ENCODE results near the gene USH2A. TPM values are rescaled to one million over a fixed set of nuclear protein-coding genes. Genes with fewer than 3 reads are reported as not detected.

Gene USH2A
- polyA plus RNA-seq, 1 donor from 2014 or later, result not detected

- peaks cover 0 to 2% (median 0%) of the 10 kb centered on the region in 3 donors for H3K9me3 Mint-ChIP-seq
- no peaks in the 10 kb centered on the region for H3K27me3 Mint-ChIP-seq
- H3K27ac Mint-ChIP-seq, result no peak overlapping the region
- no peaks in the 10 kb centered on the region for H3K36me3 Mint-ChIP-seq
- no peak overlapping the region for H3K4me3 Mint-ChIP-seq
- H3K4me1 Mint-ChIP-seq, result no peaks in the 10 kb centered on the region
These were observed 703.1 kb downstream of the USH2A start for GRCh38 chr1:215720126-215720525.

- no peak overlapping the region for H3K4me3 Mint-ChIP-seq
- no peaks in the 10 kb centered on the region for H3K27me3 Mint-ChIP-seq
- peaks cover 0 to 2% (median 0%) of the 10 kb centered on the region in 3 donors for H3K9me3 Mint-ChIP-seq
- no peaks in the 10 kb centered on the region for H3K36me3 Mint-ChIP-seq
- H3K4me1 Mint-ChIP-seq, result no peaks in the 10 kb centered on the region
- H3K27ac Mint-ChIP-seq, result no peak overlapping the region
These were observed 703.7 kb downstream of the USH2A start for GRCh38 chr1:215719552-215719951.

- Mint-ChIP-seq H3K4me1 (no peaks in the 10 kb centered on the region), H3K27ac (no peak overlapping the region), H3K4me3 (no peak overlapping the region), H3K9me3 (peaks cover 0 to 2% (median 0%) of the 10 kb centered on the region in 3 donors), H3K36me3 (no peaks in the 10 kb centered on the region), H3K27me3 (no peaks in the 10 kb centered on the region)
These were observed 704.5 kb downstream of the USH2A start for GRCh38 chr1:215718575-215719287.

GRCh38 chr1:215717677-215718426 is 705.4 kb downstream of the USH2A start:
- Mint-ChIP-seq H3K4me1 (no peaks in the 10 kb centered on the region), H3K36me3 (no peaks in the 10 kb centered on the region), H3K27me3 (no peaks in the 10 kb centered on the region), H3K4me3 (no peak overlapping the region), H3K27ac (no peak overlapping the region), H3K9me3 (no peaks in the 10 kb centered on the region)

- H3K27me3 Mint-ChIP-seq, result peaks cover 1% of the 10 kb centered on the region
- no peaks in the 10 kb centered on the region for H3K4me1 Mint-ChIP-seq
- no peak overlapping the region for H3K4me3 Mint-ChIP-seq
- no peak overlapping the region for H3K27ac Mint-ChIP-seq
- no peaks in the 10 kb centered on the region for H3K36me3 Mint-ChIP-seq
- no peaks in the 10 kb centered on the region for H3K9me3 Mint-ChIP-seq
These were observed 712.4 kb downstream of the USH2A start for GRCh38 chr1:215710899-215711225.

GRCh38 chr1:215710036-215710898 is 713.0 kb downstream of the USH2A start:
- peaks cover 1% of the 10 kb centered on the region for H3K27me3 Mint-ChIP-seq
- no peak overlapping the region for H3K27ac Mint-ChIP-seq
- H3K4me3 Mint-ChIP-seq, result no peak overlapping the region
- H3K4me1 Mint-ChIP-seq, result no peaks in the 10 kb centered on the region
- no peaks in the 10 kb centered on the region for H3K36me3 Mint-ChIP-seq
- no peaks in the 10 kb centered on the region for H3K9me3 Mint-ChIP-seq

GRCh38 chr1:215704089-215704860 is 719.0 kb downstream of the USH2A start:
- Mint-ChIP-seq H3K27ac (peak overlapping the region in 1 of 3 donors; percentile 7), H3K9me3 (peaks cover 3 to 5% (median 4%) of the 10 kb centered on the region in 3 donors), H3K4me3 (no peak overlapping the region), H3K4me1 (no peaks in the 10 kb centered on the region), H3K36me3 (no peaks in the 10 kb centered on the region), H3K27me3 (no peaks in the 10 kb centered on the region)

- no peaks in the 10 kb centered on the region for H3K36me3 Mint-ChIP-seq
- no peak overlapping the region for H3K4me3 Mint-ChIP-seq
- H3K4me1 Mint-ChIP-seq, result no peaks in the 10 kb centered on the region
- no peaks in the 10 kb centered on the region for H3K9me3 Mint-ChIP-seq
- H3K27me3 Mint-ChIP-seq, result no peaks in the 10 kb centered on the region
- H3K27ac Mint-ChIP-seq, result no peak overlapping the region
These were observed 741.0 kb downstream of the USH2A start for GRCh38 chr1:215682232-215682631.

GRCh38 chr1:215681041-215681440 is 742.2 kb downstream of the USH2A start:
- Mint-ChIP-seq H3K27me3 (no peaks in the 10 kb centered on the region), H3K27ac (no peak overlapping the region), H3K36me3 (no peaks in the 10 kb centered on the region), H3K4me3 (no peak overlapping the region), H3K4me1 (no peaks in the 10 kb centered on the region), H3K9me3 (no peaks in the 10 kb centered on the region)

- no peaks in the 10 kb centered on the region for H3K27me3 Mint-ChIP-seq
- no peaks in the 10 kb centered on the region for H3K36me3 Mint-ChIP-seq
- H3K9me3 Mint-ChIP-seq, result no peaks in the 10 kb centered on the region
- H3K27ac Mint-ChIP-seq, result no peak overlapping the region
- no peak overlapping the region for H3K4me3 Mint-ChIP-seq
- H3K4me1 Mint-ChIP-seq, result no peaks in the 10 kb centered on the region
These were observed 744.0 kb downstream of the USH2A start for GRCh38 chr1:215679231-215679630.

- H3K9me3 Mint-ChIP-seq, result no peaks in the 10 kb centered on the region
- no peaks in the 10 kb centered on the region for H3K36me3 Mint-ChIP-seq
- no peak overlapping the region for H3K27ac Mint-ChIP-seq
- H3K4me1 Mint-ChIP-seq, result no peaks in the 10 kb centered on the region
- H3K27me3 Mint-ChIP-seq, result no peaks in the 10 kb centered on the region
- no peak overlapping the region for H3K4me3 Mint-ChIP-seq
These were observed 746.1 kb downstream of the USH2A start for GRCh38 chr1:215677112-215677511.

GRCh38 chr1:215673943-215674342 is 749.3 kb downstream of the USH2A start:
- no peaks in the 10 kb centered on the region for H3K27me3 Mint-ChIP-seq
- H3K27ac Mint-ChIP-seq, result no peak overlapping the region
- H3K4me3 Mint-ChIP-seq, result no peak overlapping the region
- no peaks in the 10 kb centered on the region for H3K4me1 Mint-ChIP-seq
- H3K36me3 Mint-ChIP-seq, result no peaks in the 10 kb centered on the region
- H3K9me3 Mint-ChIP-seq, result no peaks in the 10 kb centered on the region

GRCh38 chr1:215672482-215672881 is 750.8 kb downstream of the USH2A start:
- H3K4me1 Mint-ChIP-seq, result no peaks in the 10 kb centered on the region
- H3K9me3 Mint-ChIP-seq, result no peaks in the 10 kb centered on the region
- H3K4me3 Mint-ChIP-seq, result no peak overlapping the region
- no peaks in the 10 kb centered on the region for H3K27me3 Mint-ChIP-seq
- H3K36me3 Mint-ChIP-seq, result no peaks in the 10 kb centered on the region
- H3K27ac Mint-ChIP-seq, result no peak overlapping the region

- Mint-ChIP-seq H3K36me3 (no peaks in the 10 kb centered on the region), H3K4me3 (no peak overlapping the region)
These were observed 753.3 kb downstream of the USH2A start for GRCh38 chr1:215669806-215670491.

More at GRCh38 chr1:215669806-215670491, 753.3 kb downstream of the USH2A start:
- Mint-ChIP-seq H3K4me1 (no peaks in the 10 kb centered on the region), H3K27me3 (peaks cover 2% of the 10 kb centered on the region), H3K27ac (no peak overlapping the region), H3K9me3 (no peaks in the 10 kb centered on the region)
